SH-SY5Y (cell line): Measurements from ENCODE around the gene APLP1.

Source experiments
- GATA2 ChIP-seq: IDR thresholded peaks from 2 replicates; pipeline ENCODE4 v1.6.1; 2011; ENCODE audit warnings: mild to moderate bottlenecking, low read depth, low read length
- GATA3 ChIP-seq: IDR thresholded peaks from 2 replicates; pipeline ENCODE4 v1.6.1; 2011; ENCODE audit warnings: low read depth, mild to moderate bottlenecking, low read length, moderate library complexity

The APLP1 gene

DNA sequence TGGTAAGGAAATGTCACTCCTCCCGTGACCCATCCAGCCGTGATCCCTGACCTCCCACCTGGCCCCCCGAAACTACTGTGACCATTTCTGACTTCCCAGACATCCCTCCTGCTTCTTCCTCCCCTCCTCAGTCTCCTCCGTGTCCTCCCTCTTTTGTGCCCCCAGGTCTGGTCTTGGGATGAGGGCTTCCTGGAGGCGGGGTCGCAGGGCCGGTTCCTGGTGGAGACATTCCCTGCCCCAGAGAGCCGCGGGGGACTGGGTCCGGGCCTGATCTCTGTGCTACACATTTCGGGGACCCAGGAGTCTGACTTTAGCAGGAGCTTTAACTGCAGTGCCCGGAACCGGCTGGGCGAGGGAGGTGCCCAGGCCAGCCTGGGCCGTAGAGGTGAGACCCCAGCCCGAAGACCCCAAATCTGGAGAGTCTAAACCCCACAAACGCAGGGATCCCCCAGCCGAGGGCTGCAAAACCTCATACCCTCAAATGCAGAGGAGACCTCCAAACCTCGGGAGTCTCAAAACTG lies 6.7 kb upstream of the APLP1 start:
- TF ChIP-seq GATA2 (no peak), GATA3 (no peak)

DNA sequence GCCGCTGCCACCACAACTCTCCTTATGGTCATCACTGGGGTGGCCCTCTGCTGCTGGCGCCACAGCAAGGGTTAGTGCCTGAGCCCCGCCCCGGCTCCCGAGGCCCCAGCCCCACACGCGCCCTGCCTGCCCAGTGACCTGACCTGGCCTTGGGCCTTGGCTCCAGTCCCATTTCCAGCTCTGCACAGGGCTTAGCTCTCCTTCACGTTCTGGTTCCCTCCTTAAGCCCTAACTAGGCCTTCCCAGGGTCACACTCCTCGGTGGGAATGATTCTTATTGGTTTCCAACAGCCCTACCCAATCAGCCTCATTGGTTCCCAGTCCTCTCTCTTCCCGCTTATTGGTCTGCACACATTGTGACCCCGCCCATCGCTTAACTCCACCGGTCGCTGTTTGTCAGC lies 5.8 kb upstream of the APLP1 start:
- TF ChIP-seq GATA3 (no peak), GATA2 (no peak)

DNA sequence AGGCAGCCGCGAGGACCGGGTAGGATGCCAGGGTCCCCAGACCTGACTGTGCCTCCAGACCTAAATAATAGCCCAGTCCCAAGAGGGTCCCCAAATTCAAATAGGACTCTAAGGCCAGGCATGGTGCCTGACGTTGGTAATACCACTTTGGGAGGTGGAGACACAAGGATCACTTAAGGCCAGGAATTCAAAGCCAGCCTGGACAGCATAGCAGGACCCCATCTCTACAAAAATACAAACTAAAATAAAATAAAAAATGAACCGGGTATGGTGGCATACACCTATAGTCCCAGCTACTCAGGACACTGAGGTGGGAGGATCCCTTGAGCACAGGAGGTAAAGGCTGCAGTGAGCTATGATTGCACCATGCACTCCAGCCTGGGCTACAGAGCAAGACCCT lies 5.4 kb upstream of the APLP1 start:
- TF ChIP-seq GATA3, result no peak
- no peak for TF ChIP-seq GATA2

DNA sequence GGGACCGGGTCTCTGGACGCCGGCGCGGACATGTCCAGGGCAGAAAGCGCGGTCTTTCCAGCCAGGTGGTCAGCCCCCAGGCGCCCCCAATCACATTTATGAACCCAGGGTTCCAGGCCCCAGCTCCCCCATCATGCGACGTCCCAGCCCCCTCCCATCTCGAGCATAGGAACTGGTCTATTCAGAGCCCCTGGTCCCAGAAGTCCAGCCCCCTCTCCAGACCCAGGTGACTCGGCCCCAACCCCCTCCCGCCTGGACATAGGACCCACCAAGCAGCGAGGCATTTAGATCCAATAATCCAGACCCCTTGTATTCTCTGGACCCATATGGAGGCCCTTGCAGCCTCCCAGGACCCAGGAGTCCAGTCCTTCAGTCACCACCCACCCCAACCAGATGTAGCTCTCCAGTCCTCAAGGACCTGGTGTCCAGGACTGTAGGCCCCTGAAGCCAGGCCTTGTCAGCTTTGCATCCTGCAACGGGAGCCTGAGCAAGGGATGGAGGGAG lies 501 bp downstream of the APLP1 start:
- TF ChIP-seq GATA3 (no peak), GATA2 (no peak)

DNA sequence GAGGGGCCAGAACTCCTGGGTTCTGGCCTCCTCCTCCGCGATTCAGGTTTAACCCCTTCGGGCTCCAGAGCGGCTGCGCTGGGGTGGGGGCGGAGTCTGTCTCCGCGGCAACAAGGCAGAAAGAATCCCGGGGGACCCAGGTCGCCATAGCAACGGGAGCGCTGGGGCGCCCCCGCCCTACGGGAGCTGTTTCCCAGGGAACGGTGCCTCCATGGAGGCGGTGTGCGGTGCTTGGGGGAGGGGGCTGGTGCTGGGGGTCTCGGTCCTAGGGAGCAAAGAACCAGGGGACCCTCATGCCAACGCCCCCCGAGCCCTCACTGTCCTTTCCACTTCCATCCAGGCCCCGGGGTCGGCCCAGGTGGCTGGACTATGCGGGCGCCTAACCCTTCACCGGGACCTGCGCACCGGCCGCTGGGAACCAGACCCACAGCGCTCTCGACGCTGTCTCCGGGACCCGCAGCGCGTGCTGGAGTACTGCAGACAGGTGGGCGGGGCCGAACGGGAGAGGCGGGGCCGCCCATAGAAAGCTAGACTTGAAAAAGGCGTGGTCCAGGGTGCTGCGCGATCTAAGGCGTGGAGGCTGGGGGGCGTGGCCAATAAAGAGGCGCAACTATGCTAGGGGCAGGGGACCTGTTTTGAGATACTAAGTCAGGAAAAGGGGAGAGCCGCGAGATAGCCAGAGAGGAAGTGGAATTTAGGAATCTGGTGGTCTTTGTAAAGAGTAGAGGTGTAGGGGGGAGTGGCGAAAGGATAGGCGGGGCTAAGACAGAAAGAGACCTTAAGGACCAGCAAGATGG lies 1.2 kb downstream of the APLP1 start:
- TF ChIP-seq GATA3 (no peak), GATA2 (no peak)

DNA sequence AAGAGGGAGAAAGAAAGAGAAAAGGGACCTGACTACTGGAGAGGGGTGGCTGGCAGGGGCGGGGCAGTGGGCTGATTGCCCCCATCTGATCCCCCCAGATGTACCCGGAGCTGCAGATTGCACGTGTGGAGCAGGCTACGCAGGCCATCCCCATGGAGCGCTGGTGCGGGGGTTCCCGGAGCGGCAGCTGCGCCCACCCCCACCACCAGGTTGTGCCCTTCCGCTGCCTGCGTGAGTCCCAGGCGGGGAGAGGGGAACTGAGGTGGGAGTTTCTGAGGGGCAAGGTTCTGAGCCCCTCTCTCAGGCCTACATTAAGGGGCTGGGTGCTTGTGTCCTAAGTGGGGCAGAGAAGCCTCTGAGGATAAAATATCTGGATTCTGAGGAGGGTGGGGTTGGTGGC lies 2.4 kb downstream of the APLP1 start:
- TF ChIP-seq GATA2 (no peak), GATA3 (no peak)

DNA sequence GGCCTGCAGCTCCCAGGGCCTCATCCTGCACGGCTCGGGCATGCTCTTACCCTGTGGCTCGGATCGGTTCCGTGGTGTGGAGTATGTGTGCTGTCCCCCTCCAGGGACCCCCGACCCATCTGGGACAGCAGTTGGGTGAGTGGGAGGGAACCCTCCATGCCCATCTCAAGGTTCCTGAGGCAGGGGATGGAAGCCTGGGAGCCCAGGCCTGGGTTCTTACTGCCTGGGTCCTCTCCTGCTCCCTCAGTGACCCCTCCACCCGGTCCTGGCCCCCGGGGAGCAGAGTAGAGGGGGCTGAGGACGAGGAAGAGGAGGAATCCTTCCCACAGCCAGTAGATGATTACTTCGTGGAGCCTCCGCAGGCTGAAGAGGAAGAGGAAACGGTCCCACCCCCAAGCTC lies 3.2 kb downstream of the APLP1 start:
- no peak for TF ChIP-seq GATA2
- TF ChIP-seq GATA3, result no peak

DNA sequence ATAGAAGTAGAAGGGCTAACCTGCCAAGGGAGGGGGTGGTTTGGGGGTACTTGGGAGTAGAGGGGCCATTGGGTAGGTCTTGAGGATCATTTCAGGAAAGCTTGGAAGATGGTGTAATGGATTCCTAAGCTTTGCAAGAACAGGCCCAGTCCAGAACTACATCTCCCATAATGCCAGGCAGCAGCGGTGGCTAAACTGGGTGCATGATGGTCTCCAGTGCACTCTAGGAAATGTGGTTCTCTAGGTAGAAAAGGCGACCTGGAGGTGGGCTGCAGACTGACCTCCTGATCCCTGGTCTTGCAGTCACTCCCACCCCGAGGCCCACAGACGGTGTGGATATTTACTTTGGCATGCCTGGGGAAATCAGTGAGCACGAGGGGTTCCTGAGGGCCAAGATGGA lies 3.8 kb downstream of the APLP1 start:
- TF ChIP-seq GATA3 (no peak), GATA2 (no peak)

DNA sequence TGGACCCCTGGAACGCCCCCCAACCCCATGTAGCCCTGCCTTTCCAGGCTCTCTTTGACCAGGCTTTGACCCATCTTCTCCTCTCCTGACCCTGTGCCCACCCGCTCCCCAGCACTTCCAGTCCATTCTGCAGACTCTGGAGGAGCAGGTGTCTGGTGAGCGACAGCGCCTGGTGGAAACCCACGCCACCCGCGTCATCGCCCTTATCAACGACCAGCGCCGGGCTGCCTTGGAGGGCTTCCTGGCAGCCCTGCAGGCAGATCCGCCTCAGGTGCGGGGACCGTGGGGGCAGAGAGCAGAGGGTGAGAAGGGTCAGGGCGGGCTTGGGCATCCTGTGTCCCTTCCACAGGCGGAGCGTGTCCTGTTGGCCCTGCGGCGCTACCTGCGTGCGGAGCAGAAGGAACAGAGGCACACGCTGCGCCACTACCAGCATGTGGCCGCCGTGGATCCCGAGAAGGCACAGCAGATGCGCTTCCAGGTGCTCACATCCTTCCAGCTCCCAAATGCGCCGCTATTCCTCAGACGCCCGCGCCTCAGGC lies 6.1 kb downstream of the APLP1 start:
- TF ChIP-seq GATA2, result no peak
- TF ChIP-seq GATA3, result no peak

DNA sequence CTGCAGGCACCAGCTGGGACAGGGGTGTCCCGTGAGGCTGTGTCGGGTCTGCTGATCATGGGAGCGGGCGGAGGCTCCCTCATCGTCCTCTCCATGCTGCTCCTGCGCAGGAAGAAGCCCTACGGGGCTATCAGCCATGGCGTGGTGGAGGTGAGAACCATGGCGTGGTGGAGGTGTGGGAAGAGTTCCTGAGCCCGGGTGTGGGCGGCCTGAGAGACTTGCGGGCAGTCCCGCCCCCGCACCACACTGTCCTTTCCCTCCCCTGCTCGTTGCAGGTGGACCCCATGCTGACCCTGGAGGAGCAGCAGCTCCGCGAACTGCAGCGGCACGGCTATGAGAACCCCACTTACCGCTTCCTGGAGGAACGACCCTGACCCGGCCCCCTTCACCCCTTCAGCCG lies 10.7 kb downstream of the APLP1 start:
- TF ChIP-seq GATA3, result no peak
- TF ChIP-seq GATA2, result no peak

DNA sequence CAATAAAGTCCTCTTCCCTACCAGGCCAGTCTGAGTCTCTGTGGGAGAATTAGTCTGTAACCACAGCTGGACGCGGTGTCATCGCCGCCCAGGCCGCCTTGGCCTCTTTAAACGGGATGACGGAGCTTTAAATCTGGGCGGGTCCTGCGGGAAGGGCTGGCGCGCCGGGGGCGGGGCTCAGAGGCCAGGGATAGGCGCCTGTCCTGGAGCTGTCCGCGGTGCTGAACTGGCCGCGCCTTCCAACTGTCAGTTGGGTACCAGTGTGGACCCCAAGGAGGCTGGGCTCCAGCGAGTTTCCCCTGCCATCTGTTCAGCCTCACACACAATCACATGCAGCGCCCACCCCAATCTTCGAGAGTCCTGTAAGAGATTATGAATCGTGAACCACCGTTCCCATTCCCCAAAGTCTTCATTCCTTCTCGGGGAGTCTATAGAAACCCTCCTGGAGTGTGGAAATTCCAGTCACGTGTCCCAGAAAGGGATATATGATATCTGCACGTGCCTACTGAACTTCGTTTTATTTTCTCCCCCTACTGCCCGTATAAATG lies 11.5 kb downstream of the APLP1 start:
- TF ChIP-seq GATA3 (no peak), GATA2 (no peak)

DNA sequence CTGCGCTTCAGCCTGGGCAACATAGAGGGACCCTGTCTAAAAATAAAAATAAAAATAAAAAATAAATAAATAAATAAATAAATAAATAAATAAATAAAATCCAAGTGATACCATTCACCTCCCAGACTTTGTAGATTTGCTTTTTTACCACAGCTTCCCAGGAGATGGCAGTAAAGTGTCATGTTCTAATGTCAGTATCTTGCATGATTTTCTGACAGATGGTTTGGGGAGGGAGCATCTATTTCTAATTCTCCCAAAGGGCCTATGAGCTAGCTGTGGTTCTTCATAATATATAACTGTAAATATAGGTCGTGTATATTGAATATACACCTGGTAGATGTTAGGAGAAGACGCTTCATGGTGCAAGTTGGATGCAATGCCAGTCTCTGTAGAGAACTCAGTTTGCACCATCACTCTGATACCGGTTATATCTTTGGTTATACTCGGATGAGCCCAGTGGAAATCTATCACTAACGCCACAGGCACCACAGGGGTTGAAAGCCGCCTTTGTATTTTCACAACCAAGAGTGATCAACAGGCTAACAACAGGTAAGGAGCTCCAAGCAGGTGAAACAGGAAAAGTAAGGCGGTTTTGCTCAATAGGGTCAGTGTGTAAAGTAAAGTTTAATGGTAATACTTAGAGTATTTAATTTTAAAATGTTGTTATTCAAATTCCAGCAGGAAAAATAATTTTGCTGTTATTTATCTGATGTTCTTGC lies 13.9 kb downstream of the APLP1 start:
- TF ChIP-seq GATA3, result no peak
- no peak for TF ChIP-seq GATA2

DNA sequence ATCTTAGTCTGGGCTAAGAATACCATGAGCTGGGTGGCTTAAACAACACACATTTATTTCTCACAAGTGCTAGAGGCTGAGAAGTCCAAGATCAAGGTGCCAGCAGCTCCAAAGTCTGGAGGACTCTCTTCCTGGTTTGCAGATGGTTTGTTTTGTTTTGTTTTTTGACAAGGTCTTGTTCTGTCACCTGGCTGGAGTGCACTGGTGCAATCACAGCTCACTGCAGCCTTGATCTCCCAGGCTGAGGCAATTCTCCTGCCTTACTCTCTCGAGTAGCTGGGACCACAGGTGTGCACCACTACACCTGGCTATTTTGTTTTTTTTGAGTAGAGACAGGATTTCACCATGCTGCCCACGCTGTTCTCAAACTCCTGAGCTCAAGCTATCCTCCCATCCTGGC lies 15.5 kb downstream of the APLP1 start:
- no peak for TF ChIP-seq GATA2
- no peak for TF ChIP-seq GATA3

DNA sequence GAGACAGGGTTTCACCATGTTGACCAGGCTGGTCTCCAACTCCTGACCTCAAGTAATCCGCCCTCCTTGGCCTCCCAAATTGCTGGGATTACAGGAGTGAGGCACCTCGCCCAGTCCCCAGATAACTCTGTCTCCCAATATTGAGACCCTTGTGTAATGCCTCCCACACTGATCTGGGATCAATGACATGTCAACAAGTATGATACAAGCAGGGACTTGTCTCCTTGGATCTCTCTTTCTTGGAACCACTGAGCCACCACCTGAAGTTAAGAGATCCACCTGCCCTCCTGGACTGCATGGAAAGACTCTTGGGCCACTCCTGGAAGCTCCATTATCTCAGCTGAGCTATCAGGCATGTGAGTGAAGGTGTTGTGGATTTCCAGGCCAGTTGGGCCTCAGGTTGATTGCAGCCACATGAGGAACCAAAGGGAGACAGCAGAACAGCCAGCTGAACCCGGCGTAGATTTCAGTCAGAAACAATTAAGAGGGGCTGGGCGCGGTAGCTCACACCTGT lies 16.9 kb downstream of the APLP1 start:
- TF ChIP-seq GATA2, result no peak
- no peak for TF ChIP-seq GATA3
